Immature natural killer cell (primary cell): Measurements from ENCODE around the gene STK38. TPM values are rescaled to one million over a fixed set of nuclear protein-coding genes. Genes with fewer than 3 reads are reported as not detected.
"Not testable (repeated sequence)": the region's sequence is repeated elsewhere in the genome, so short reads cannot be mapped to it uniquely, and the experiment has no call there.

Experiments used
- DNase-seq, 3 donors: peaks; one replicate each; pipeline ENCODE4 v3.0.0; 2022; ENCODE audit warnings: mixed read lengths in 1 of 3
- H3K27ac Mint-ChIP-seq, 6 donors: one replicate each; pipeline ENCODE4 v1.8.0; 2020; ENCODE audit warnings: mixed read lengths in 6 of 6, mild to moderate bottlenecking in 5 of 6, inconsistent platforms in 4 of 6, moderate library complexity in 3 of 6
- H3K27me3 Mint-ChIP-seq, 3 donors: one replicate each; pipeline ENCODE4 v1.8.0; 2020 to 2021; ENCODE audit warnings: low read depth in 3 of 3, mild to moderate bottlenecking in 3 of 3, mixed read lengths in 3 of 3, moderate library complexity in 3 of 3, inconsistent platforms in 1 of 3
- H3K36me3 Mint-ChIP-seq, 3 donors: one replicate each; pipeline ENCODE4 v1.8.0; 2020; ENCODE audit warnings: mixed read lengths in 3 of 3, inconsistent platforms in 2 of 3, mild to moderate bottlenecking in 2 of 3
- H3K4me1 Mint-ChIP-seq, 2 donors: one replicate each; pipeline ENCODE4 v1.8.0; 2020; ENCODE audit warnings: inconsistent platforms in 2 of 2, mild to moderate bottlenecking in 2 of 2, mixed read lengths in 2 of 2, moderate library complexity in 1 of 2
- H3K4me3 Mint-ChIP-seq, 5 donors: one replicate each; pipeline ENCODE4 v1.8.0; 2020; ENCODE audit warnings: mild to moderate bottlenecking in 5 of 5, mixed read lengths in 5 of 5, inconsistent platforms in 3 of 5, moderate library complexity in 3 of 5
- H3K9me3 Mint-ChIP-seq, 6 donors: one replicate each; pipeline ENCODE4 v1.8.0; 2020; ENCODE audit warnings: mild to moderate bottlenecking in 6 of 6, mixed read lengths in 6 of 6, inconsistent platforms in 4 of 6, moderate library complexity in 3 of 6
- polyA plus RNA-seq, 3 donors: library from polyadenylated mRNA; unstranded; fragments of 300-500 nt; fragmentation: Illumina TruSeq; gene quantifications; one replicate each; pipeline ENCODE4 v1.2.3, GENCODE V29; 2021

STK38 gene
- polyA plus RNA-seq, 3 donors from 2014 or later = 74.2 to 179 (median 81.2) TPM

DNA sequence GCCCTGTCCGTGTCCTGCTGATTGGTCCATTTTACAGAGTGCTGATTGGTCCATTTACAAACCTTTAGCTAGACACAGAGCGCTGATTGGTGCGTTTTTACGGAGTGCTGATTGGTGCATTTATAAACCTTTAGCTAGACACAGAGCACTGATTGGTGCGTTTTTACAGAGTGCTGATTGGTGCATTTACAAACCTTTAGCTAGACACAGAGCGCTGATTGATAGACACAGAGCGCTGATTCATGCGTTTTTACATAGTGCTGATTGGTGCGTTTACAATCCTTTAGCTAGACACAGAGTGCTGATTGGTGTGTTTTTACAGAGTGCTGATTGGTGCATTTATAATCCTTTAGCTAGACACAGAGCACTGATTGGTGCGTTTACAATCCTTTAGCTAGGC, 98.1 kb downstream of the STK38 start:
- H3K36me3 Mint-ChIP-seq = peaks cover 3 to 12% (median 3%) of the 10 kb centered on the region in 3 donors
- H3K4me3 Mint-ChIP-seq, H3K9me3 Mint-ChIP-seq, H3K27me3 Mint-ChIP-seq, DNase-seq: not testable (repeated sequence)
- H3K4me1 Mint-ChIP-seq = peaks cover 27 to 40% of the 10 kb centered on the region in 2 donors
- H3K27ac Mint-ChIP-seq = peak overlapping the region in 3 of 6 donors; percentile 29 to 48 (median 30)

DNA sequence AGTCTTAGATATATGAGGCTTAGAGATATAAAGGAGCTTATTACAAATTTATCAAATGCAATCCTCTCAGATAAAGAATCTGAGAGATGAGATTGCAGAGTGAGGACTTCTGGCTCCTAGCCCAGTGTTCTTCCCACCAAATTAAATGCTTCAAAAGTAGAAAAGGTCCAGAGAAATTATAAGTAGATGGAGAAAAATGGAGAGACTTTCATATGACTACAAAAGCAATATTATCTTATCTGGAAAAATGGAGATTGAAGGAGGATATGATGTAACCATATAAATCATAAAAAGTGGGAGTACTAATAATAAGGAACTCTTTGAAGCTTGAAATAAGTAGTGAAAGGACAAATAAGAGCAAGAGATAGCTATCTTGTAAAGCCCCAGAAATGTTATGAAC, 101.7 kb downstream of the STK38 start:
- Mint-ChIP-seq H3K4me1 (peaks cover 52 to 69% of the 10 kb centered on the region in 2 donors), H3K27me3 (peaks cover 7 to 14% (median 8%) of the 10 kb centered on the region in 3 donors), H3K4me3 (peak overlapping the region in 4 of 5 donors; percentile 12 to 39 (median 26)), H3K36me3 (peaks cover 3 to 9% (median 3%) of the 10 kb centered on the region in 3 donors), H3K27ac (peak overlapping the region in 5 of 6 donors; percentile 31 to 91 (median 67)), H3K9me3 (no peaks in the 10 kb centered on the region)
- no peak for DNase-seq

DNA sequence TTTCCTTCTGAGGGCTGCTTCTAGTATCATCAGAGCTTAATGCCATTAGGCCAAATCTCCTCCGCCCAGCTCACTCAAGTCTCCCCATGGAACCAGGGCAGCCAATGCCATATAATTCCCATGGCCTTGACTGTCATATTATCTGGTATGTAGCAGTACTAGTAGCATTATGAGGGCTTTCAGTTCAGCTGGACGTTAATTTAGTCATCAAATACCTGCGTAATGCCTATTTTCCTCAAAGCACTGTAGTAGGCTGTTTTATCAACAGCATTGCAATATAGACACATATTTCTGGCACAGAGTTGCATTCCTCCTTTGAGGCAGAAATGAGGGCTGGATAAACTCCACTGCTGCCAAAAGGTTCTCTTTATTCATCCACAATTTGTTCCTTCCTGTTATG, 102.8 kb downstream of the STK38 start:
- H3K4me3 Mint-ChIP-seq = peak overlapping the region; percentile 93 to 98 (median 97)
- peaks cover 48 to 66% of the 10 kb centered on the region in 2 donors for H3K4me1 Mint-ChIP-seq
- no peaks in the 10 kb centered on the region for H3K9me3 Mint-ChIP-seq
- H3K36me3 Mint-ChIP-seq = peaks cover 3 to 7% (median 3%) of the 10 kb centered on the region in 3 donors
- peaks cover 7 to 14% (median 8%) of the 10 kb centered on the region in 3 donors for H3K27me3 Mint-ChIP-seq
- no peak for DNase-seq
- peak overlapping the region; percentile 91 to 98 (median 96) for H3K27ac Mint-ChIP-seq

Other genes starting within 250 kb of the STK38 start
- gene BNIP5, start 210.6 kb downstream of the STK38 start, polyA plus RNA-seq = not detected
- gene ETV7, start 159.8 kb downstream of the STK38 start, polyA plus RNA-seq = 1 to 10 TPM in 1 of 3 donors, not detected in 2; 2.0 TPM
- gene PXT1, start 104.6 kb downstream of the STK38 start, polyA plus RNA-seq = under 1 TPM in 2 of 3 donors, not detected in 1; 0.09 TPM
- 10 to 100 TPM; 41.1 to 50.5 (median 47.5) TPM for gene KCTD20, start 104.5 kb downstream of the STK38 start, polyA plus RNA-seq
- gene SRSF3, start 46.9 kb upstream of the STK38 start, polyA plus RNA-seq = 100 to 1,000 TPM; 344 to 391 (median 379) TPM
- 10 to 100 TPM in 1 of 3 donors, 1 to 10 TPM in 2; 3.3 to 13.6 (median 7.0) TPM for gene CDKN1A, start 131.2 kb upstream of the STK38 start, polyA plus RNA-seq
- not detected for gene RAB44, start 150.3 kb upstream of the STK38 start, polyA plus RNA-seq